Sigmoid colon (tissue), 4 donors: ENCODE measurements around the gene VWA2.

Experiments
- CTCF ChIP-seq, 4 experiments: fragments of 450-650 bp in 3 of 4; fragments of 200-600 bp in 1 of 4; IDR thresholded peaks; one replicate each; pipeline ENCODE4 v1.5.1; 2016 to 2019; ENCODE audit warnings: antibody characterized with exemption in 4 of 4, mild to moderate bottlenecking in 3 of 4, moderate library complexity in 2 of 4
- EP300 ChIP-seq, 4 donors: sonication (generic); formaldehyde crosslinking; IDR thresholded peaks; one replicate each; pipeline ENCODE4 v1.6.1; 2017; ENCODE audit warnings: antibody characterized with exemption in 4 of 4
- POLR2A ChIP-seq, 2 donors: fragments of 450-650 bp; IDR thresholded peaks; one replicate each; pipeline ENCODE4 v1.6.1; 2016; ENCODE audit warnings: antibody characterized with exemption in 2 of 2, mild to moderate bottlenecking in 2 of 2, moderate library complexity in 2 of 2

GRCh38 chr10:114329634-114330365 lies 90.7 kb downstream of the VWA2 start:
- TF ChIP-seq POLR2A (IDR thresholded peaks at IDR 0.05) (no peak), CTCF (IDR thresholded peaks at IDR 0.05) (no peak), EP300 (IDR thresholded peaks at IDR 0.05) (no peak)
